H9 (cell line): Measurements from ENCODE around the gene NLN. TPM values are rescaled to one million over a fixed set of nuclear protein-coding genes. Genes with fewer than 3 reads are reported as not detected.

Experiments
- DNase-seq: peaks from one replicate; pipeline ENCODE4 v3.0.0-alpha.2; 2017
- H2AFZ ChIP-seq: one replicate; pipeline ENCODE4 v1.6.1; 2013; ENCODE audit warnings: mild to moderate bottlenecking, low read length, control low read depth, moderate library complexity
- H2AK5ac ChIP-seq: 2 replicates; pipeline ENCODE4 v1.6.1; 2013; ENCODE audit warnings: low read length, control low read depth, mixed read lengths; ENCODE audit not compliant: insufficient read length
- H2BK120ac ChIP-seq: one replicate; pipeline ENCODE4 v1.6.1; 2013; ENCODE audit warnings: low read depth, mild to moderate bottlenecking, low read length, control low read depth, inconsistent platforms; ENCODE audit not compliant: poor library complexity, severe bottlenecking
- H2BK12ac ChIP-seq: 2 replicates; pipeline ENCODE4 v1.6.1; 2013; ENCODE audit warnings: low read length, control low read depth, mixed read lengths, low read depth; ENCODE audit not compliant: insufficient read length
- H2BK15ac ChIP-seq: 2 replicates; pipeline ENCODE4 v1.6.1; 2013; ENCODE audit warnings: low read depth, low read length, control low read depth
- H2BK20ac ChIP-seq: one replicate; pipeline ENCODE4 v1.6.1; 2013; ENCODE audit warnings: low read depth, mild to moderate bottlenecking, low read length, control low read depth, inconsistent platforms; ENCODE audit not compliant: poor library complexity, severe bottlenecking
- H2BK5ac ChIP-seq: 2 replicates; pipeline ENCODE4 v1.6.1; 2013; ENCODE audit warnings: low read length, control low read depth, mixed read lengths; ENCODE audit not compliant: insufficient read length
- H3K14ac ChIP-seq: 2 replicates; pipeline ENCODE4 v1.6.1; 2013; ENCODE audit warnings: low read length, control low read depth; ENCODE audit not compliant: insufficient read depth
- H3K18ac ChIP-seq: 2 replicates; pipeline ENCODE4 v1.6.1; 2013; ENCODE audit warnings: low read depth, mild to moderate bottlenecking, mixed read lengths, low read length, control low read depth; ENCODE audit not compliant: insufficient read length
- H3K23ac ChIP-seq: 2 replicates; pipeline ENCODE4 v1.6.1; 2013; ENCODE audit warnings: low read length, control low read depth, mixed read lengths, low read depth; ENCODE audit not compliant: insufficient read length
- H3K23me2 ChIP-seq: 2 replicates; pipeline ENCODE4 v1.6.1; 2013; ENCODE audit warnings: low read depth, mild to moderate bottlenecking, mixed read lengths, low read length, control low read depth; ENCODE audit not compliant: insufficient read length, poor library complexity, severe bottlenecking
- H3K27ac ChIP-seq: 2 replicates; pipeline ENCODE4 v1.5.1; 2013; ENCODE audit warnings: low read length, control low read depth, mixed read lengths, low read depth; ENCODE audit not compliant: insufficient read length
- H3K27me3 ChIP-seq: 2 replicates; pipeline ENCODE4 v1.6.1; 2013; ENCODE audit warnings: low read length, control low read depth, inconsistent platforms; ENCODE audit not compliant: insufficient read depth
- H3K4ac ChIP-seq: 2 replicates; pipeline ENCODE4 v1.6.1; 2013; ENCODE audit warnings: low read depth, mild to moderate bottlenecking, control low read depth, inconsistent platforms, low read length, moderate library complexity
- H3K4me1 ChIP-seq: 2 replicates; pipeline ENCODE4 v1.6.1; 2013; ENCODE audit warnings: low read length, control low read depth, inconsistent platforms; ENCODE audit not compliant: insufficient read depth
- H3K4me2 ChIP-seq: 2 replicates; pipeline ENCODE4 v1.6.1; 2013; ENCODE audit warnings: low read length, control low read depth, mixed read lengths; ENCODE audit not compliant: insufficient read length, insufficient read depth
- H3K56ac ChIP-seq: 2 replicates; pipeline ENCODE4 v1.6.1; 2013; ENCODE audit warnings: low read depth, mild to moderate bottlenecking, mixed read lengths, low read length, control low read depth; ENCODE audit not compliant: insufficient read length
- H3K79me1 ChIP-seq: 2 replicates; pipeline ENCODE4 v1.6.1; 2013; ENCODE audit warnings: low read depth, mild to moderate bottlenecking, moderate library complexity, low read length, control low read depth, inconsistent platforms; ENCODE audit not compliant: insufficient read depth, poor library complexity, severe bottlenecking
- H3K79me2 ChIP-seq: 2 replicates; pipeline ENCODE4 v1.6.1; 2013; ENCODE audit warnings: low read length, control low read depth, inconsistent platforms; ENCODE audit not compliant: insufficient read depth
- H3K9ac ChIP-seq: 2 replicates; pipeline ENCODE4 v1.6.1; 2013; ENCODE audit warnings: low read length, control low read depth, mixed read lengths; ENCODE audit not compliant: insufficient read length; ENCODE audit errors: extremely low read depth
- H3K9me3 ChIP-seq: one replicate; pipeline ENCODE4 v1.6.1; 2013; ENCODE audit warnings: low read depth, low read length, inconsistent platforms; ENCODE audit not compliant: control insufficient read depth
- H3T11ph ChIP-seq: one replicate; pipeline ENCODE4 v1.6.1; 2013; ENCODE audit warnings: mild to moderate bottlenecking, low read length, control low read depth, inconsistent platforms
- H4K20me1 ChIP-seq: one replicate; pipeline ENCODE4 v1.6.1; 2013; ENCODE audit not compliant: control insufficient read depth, insufficient read length, insufficient read depth
- H4K5ac ChIP-seq: 2 replicates; pipeline ENCODE4 v1.6.1; 2013; ENCODE audit warnings: low read depth, mild to moderate bottlenecking, mixed read lengths, low read length, control low read depth; ENCODE audit not compliant: insufficient read length
- H4K8ac ChIP-seq: replicated peaks from 2 replicates; pipeline ENCODE4 v1.6.1; 2013; ENCODE audit warnings: low read length, control low read depth, mixed read lengths, low read depth; ENCODE audit not compliant: insufficient read length
- H4K91ac ChIP-seq: 2 replicates; pipeline ENCODE4 v1.6.1; 2013; ENCODE audit warnings: low read depth, mild to moderate bottlenecking, moderate library complexity, mixed read lengths, low read length, control low read depth; ENCODE audit not compliant: insufficient read length
- H3K27ac Mint-ChIP-seq, 3 experiments: 2 replicates in 2 of 3; 3 replicates in 1 of 3; pipeline ENCODE4 v1.8.0; 2020 to 2021; ENCODE audit warnings: mixed read lengths in 3 of 3, mild to moderate bottlenecking in 1 of 3, moderate library complexity in 1 of 3
- H3K27me3 Mint-ChIP-seq: 2 replicates; pipeline ENCODE4 v1.8.0; 2021; ENCODE audit warnings: low read depth, mild to moderate bottlenecking, moderate library complexity, mixed read lengths
- H3K36me3 Mint-ChIP-seq, 3 experiments: 2 replicates in 2 of 3; 3 replicates in 1 of 3; pipeline ENCODE4 v1.8.0; 2020 to 2021; ENCODE audit warnings: low read depth in 3 of 3, mixed read lengths in 3 of 3; ENCODE audit not compliant: insufficient read depth in 1 of 3
- H3K4me1 Mint-ChIP-seq, 2 experiments: 2 replicates each; pipeline ENCODE4 v1.8.0; 2020; ENCODE audit warnings: mixed read lengths in 2 of 2
- H3K4me3 Mint-ChIP-seq, 2 experiments: 2 replicates in 1 of 2; 3 replicates in 1 of 2; pipeline ENCODE4 v1.8.0; 2020 to 2021; ENCODE audit warnings: mild to moderate bottlenecking in 2 of 2, mixed read lengths in 2 of 2, moderate library complexity in 1 of 2
- H3K9me3 Mint-ChIP-seq, 2 experiments: 2 replicates in 1 of 2; 3 replicates in 1 of 2; pipeline ENCODE4 v1.8.0; 2020; ENCODE audit warnings: mild to moderate bottlenecking in 2 of 2, mixed read lengths in 2 of 2, moderate library complexity in 1 of 2
- WGBS: extraction: QIAGEN DNeasy Blood & Tissue Kit; methylation state at CpG from one replicate; pipeline ENCODE4 v1.1.7; 2013; ENCODE audit warnings: missing lambda C conversion rate, low lambda C conversion rate, mixed read lengths; ENCODE audit not compliant: insufficient read length; ENCODE audit errors: extremely low coverage; 5-methylcytosine and 5-hydroxymethylcytosine counted together
- total RNA-seq: library from RNA; stranded (reverse); gene quantifications from 2 replicates; pipeline ENCODE4 v1.2.1, GENCODE V29; 2021
- TF ChIP-seq, protein P1 (sequence below): fragments of 200-600 bp; sonication (generic); conservative IDR thresholded peaks from 3 replicates; pipeline ENCODE4 v1.8.0; 2021; ENCODE audit warnings: antibody characterized with exemption, mild to moderate bottlenecking

The NLN gene
- total RNA-seq, 1 experiment from 2014 or later, result 137 TPM

DNA sequence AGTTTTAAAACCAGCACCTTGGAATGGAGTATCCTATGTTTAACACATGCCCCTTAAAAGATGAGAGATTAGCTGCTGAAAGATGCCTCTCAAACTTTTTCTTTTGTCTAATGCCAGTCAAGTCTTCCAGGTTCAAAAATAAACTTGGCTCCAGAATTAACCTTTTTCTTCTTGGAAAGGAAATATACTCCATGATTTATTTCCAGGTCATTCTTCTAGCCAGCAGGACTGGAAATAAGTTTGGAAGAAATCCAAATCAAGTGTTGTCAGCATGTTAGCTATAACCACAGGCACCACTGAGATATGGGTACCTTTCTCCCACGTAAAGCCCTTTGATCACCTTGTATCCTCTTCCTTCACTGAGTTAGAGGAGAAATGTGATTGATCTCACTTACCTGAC, 56.1 kb downstream of the NLN start:
- H3K4ac ChIP-seq, result no peak overlapping the region
- no peaks in the 10 kb centered on the region for H3K79me2 ChIP-seq
- no peak overlapping the region for H3K14ac ChIP-seq
- H3K9ac ChIP-seq, result no peak overlapping the region
- no CpG with 5 or more reads among the region's 1 CpG for WGBS
- H4K91ac ChIP-seq, result no peak overlapping the region
- no peak overlapping the region for H2AK5ac ChIP-seq
- no peak overlapping the region for H3T11ph ChIP-seq
- no peak overlapping the region for H4K5ac ChIP-seq
- no peak overlapping the region for H4K8ac ChIP-seq
- H3K4me1 Mint-ChIP-seq, result no peaks in the 10 kb centered on the region
- H2BK120ac ChIP-seq, result no peak overlapping the region
- no peaks in the 10 kb centered on the region for H3K27me3 Mint-ChIP-seq
- no peaks in the 10 kb centered on the region for H3K27me3 ChIP-seq
- H2AFZ ChIP-seq, result no peak overlapping the region
- H3K23me2 ChIP-seq, result no peaks in the 10 kb centered on the region
- no peak overlapping the region for H2BK15ac ChIP-seq
- peaks cover 36 to 66% (median 62%) of the 10 kb centered on the region in 3 experiments; a peak in 6 of 7 replicates for H3K36me3 Mint-ChIP-seq
- no peak overlapping the region for H3K23ac ChIP-seq
- no peak overlapping the region for H3K4me2 ChIP-seq
- no peak overlapping the region for H3K27ac ChIP-seq
- no peaks in the 10 kb centered on the region for H3K9me3 ChIP-seq
- no peaks in the 10 kb centered on the region for H3K79me1 ChIP-seq
- TF ChIP-seq, protein P1, sequence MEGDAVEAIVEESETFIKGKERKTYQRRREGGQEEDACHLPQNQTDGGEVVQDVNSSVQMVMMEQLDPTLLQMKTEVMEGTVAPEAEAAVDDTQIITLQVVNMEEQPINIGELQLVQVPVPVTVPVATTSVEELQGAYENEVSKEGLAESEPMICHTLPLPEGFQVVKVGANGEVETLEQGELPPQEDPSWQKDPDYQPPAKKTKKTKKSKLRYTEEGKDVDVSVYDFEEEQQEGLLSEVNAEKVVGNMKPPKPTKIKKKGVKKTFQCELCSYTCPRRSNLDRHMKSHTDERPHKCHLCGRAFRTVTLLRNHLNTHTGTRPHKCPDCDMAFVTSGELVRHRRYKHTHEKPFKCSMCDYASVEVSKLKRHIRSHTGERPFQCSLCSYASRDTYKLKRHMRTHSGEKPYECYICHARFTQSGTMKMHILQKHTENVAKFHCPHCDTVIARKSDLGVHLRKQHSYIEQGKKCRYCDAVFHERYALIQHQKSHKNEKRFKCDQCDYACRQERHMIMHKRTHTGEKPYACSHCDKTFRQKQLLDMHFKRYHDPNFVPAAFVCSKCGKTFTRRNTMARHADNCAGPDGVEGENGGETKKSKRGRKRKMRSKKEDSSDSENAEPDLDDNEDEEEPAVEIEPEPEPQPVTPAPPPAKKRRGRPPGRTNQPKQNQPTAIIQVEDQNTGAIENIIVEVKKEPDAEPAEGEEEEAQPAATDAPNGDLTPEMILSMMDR, result no peak
- H3K9me3 Mint-ChIP-seq, result no peaks in the 10 kb centered on the region
- no peak overlapping the region for H2BK5ac ChIP-seq
- H2BK20ac ChIP-seq, result no peak overlapping the region
- H3K27ac Mint-ChIP-seq, result no peak overlapping the region; a peak in 1 of 7 replicates
- H3K4me1 ChIP-seq, result no peaks in the 10 kb centered on the region
- H4K20me1 ChIP-seq, result no peaks in the 10 kb centered on the region
- H2BK12ac ChIP-seq, result no peak overlapping the region
- no peak for DNase-seq
- H3K4me3 Mint-ChIP-seq, result no peak overlapping the region
- H3K56ac ChIP-seq, result no peak overlapping the region
- no peak overlapping the region for H3K18ac ChIP-seq
